GM18507 (cell line): ENCODE data around the gene BICC1.
A peak's percentile ranks its signal among the peaks of the same experiment; 100 is the strongest.

Source experiments
- DNase-seq: peaks from one replicate; pipeline ENCODE4 v3.0.0; 2011; ENCODE audit warnings: low read depth; ENCODE audit not compliant: insufficient read length; ENCODE audit errors: extremely low spot score
- FAIRE-seq: peaks from 2 replicates; lab custom pipeline; 2011; peaks lifted over from hg19 to GRCh38; lab: Jason Lieb, UNC

The BICC1 gene

GRCh38 chr10:58513188-58514110 is 777 bp downstream of the BICC1 start:
- FAIRE-seq (no peak), DNase-seq (no peak)

GRCh38 chr10:58514111-58514770 is 1.6 kb downstream of the BICC1 start:
- FAIRE-seq: no peak
- DNase-seq: no peak

DNA sequence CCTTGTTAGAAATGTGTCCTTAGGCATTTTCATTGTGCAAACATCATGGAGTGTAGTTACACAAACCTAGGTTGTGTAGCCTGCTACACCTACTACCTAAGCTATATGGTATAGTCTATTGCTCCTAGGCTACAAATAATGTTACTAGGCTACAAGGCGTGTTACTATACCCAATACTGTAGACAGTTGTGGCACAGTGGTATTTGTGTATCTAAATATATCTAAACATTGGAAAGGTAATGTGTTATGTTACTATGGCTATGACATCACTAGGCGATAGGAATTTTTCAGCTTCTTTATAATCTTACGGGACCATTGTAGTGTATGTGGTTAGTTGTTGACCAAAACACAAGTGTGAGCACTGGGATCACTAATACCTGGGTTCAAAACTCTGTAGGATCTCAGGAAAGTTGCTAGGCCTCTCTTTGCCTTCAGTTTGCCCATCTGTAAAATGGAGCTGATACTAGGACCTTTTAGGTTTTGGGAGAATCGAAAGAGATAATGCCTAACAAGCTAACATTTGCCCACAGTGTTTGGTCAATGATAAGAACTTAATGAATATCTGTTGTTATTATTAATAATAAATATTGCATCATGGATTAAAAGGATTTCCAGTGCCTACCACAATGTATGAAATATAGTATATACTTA is 2.7 kb downstream of the BICC1 start:
- no peak for FAIRE-seq

DNA sequence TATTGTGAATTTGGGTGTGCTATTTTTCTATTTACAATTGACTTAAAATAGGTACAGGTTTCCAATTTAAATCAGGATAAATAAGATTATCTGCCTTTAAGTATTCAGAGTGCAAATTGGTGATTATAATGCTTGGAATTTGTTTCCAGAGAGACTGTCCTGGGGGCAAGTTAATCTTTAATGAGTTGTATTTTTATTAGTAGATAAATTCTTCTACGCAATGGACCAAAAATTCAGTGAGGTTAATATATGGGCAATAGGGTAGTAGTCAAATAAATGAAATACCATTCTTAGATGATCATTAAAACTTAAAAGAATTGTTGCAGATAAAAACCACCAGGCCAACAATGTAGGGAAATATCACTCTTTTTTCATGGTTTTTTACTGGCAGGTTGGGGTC is 3.4 kb downstream of the BICC1 start:
- no peak for FAIRE-seq
- no peak for DNase-seq

More for the DNA sequence above, 2.7 kb downstream of the BICC1 start:
- DNase-seq: no peak

GRCh38 chr10:58516671-58517070 is 4.0 kb downstream of the BICC1 start:
- no peak for FAIRE-seq

GRCh38 chr10:58517081-58517480 is 4.4 kb downstream of the BICC1 start:
- no peak for DNase-seq
- FAIRE-seq: no peak

More at GRCh38 chr10:58516671-58517070, 4.0 kb downstream of the BICC1 start:
- DNase-seq: no peak

DNA sequence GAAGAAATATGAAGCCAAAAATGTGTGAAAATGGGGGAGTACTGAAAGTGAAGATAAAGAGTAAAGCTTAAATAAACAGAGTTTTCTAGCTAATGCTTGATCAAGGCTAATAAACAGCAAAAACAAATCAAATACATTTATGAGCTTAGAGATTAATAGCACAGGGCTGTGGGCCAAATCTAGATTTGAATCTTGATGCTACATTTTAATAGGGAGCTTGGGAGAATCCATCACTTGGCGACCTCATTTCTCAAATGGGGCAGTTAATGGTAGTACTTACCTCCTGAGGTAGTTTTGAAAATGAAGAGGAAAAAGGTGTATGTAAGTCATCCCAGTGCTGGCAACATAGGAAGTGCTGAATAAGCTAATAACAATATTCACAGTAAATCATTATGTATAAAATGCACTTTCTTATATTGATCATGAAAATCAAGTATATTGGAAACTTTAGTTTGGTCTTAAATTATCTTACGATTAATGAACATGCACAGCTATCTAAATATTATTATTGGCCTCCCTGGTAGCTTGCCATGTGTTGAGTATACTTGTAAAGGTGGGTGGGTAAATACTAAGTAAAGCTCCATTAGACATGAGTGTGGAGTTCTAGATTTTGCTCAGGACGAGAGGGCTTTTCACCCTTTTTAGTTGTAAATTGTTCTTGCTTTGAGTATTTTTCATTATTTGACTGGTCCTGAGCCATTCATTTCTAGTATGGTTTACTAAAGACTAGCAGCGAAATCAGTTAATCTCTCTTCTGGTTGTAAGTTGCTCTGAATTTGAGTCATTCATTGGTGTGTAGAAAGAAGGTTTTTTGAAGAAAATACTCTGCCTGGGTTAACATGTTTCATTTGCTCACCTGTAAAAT is 5.1 kb downstream of the BICC1 start:
- FAIRE-seq (no peak), DNase-seq (no peak)

DNA sequence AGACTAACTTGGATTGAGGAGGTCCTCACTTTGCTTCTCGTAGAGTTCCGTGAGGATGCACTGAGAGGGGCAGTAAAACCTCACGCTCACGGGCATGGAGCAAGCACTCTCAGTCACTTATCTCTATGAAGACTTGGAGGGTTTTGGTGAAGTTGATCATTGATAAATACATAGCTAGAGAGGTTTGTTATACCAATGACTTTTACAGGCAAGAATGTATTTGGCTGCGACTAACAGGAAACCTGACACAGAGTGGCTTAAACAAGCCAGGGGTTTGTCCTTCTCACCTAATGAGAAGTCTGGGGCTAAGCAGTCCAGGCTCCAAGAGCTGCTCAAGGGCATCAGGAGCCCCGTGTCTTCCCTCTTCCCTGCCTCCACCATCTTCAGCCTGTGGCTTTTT is 6.1 kb downstream of the BICC1 start:
- no peak for FAIRE-seq
- no peak for DNase-seq

- no peak for FAIRE-seq
- DNase-seq: no peak
Measured at GRCh38 chr10:58529077-58529728, 16.5 kb downstream of the BICC1 start.

DNA sequence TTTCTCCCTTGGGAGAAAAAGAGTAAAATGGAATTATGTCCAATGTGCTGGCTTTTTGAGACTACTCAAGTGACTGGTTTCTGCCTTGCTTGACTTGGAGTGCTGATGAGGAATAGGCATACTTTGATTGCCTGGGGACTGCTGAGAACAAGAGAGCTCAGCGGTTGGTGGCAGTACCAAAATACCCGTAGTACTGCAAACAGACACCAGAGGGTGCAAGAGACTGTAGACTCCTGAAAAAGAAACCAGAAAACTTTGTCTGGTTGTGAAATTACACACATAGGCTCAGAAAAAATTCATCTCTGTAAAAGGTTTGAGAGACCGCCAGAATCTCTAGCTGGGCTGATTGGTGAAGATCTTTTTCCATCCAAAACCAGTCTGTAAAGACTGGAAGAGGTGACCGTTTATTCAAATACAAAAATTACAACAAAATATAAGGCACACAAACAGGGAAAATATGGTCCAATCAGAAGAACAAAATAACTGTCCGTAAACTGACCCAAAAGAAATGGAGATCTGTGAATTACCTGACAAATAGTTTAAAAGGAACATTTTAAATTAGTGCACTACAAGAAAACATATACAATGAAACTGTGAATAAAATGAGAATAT is 18.5 kb downstream of the BICC1 start:
- no peak for DNase-seq
- FAIRE-seq: peak; percentile 73

GRCh38 chr10:58535311-58535710 is 22.6 kb downstream of the BICC1 start:
- FAIRE-seq (no peak), DNase-seq (no peak)

DNA sequence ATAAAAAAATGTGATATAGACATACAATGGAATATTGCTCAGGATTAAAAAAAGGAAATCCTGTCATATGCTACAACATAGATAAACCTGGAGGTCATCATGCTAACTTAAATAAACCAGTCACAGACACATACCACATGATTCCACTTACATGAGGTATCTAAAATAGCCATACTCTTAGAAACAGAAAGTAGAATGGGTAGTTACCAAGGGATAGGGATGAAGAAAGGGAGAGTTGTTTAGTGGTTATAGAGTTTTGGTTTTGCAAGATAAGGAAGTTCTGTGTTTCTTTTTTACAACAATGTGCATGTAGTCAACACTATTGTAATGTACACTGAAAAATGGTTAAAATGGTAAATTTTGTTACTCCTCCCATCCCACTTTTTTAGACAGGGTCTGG is 30.5 kb downstream of the BICC1 start:
- FAIRE-seq (no peak), DNase-seq (no peak)

GRCh38 chr10:58544135-58544534 is 31.5 kb downstream of the BICC1 start:
- FAIRE-seq (no peak), DNase-seq (no peak)

DNA sequence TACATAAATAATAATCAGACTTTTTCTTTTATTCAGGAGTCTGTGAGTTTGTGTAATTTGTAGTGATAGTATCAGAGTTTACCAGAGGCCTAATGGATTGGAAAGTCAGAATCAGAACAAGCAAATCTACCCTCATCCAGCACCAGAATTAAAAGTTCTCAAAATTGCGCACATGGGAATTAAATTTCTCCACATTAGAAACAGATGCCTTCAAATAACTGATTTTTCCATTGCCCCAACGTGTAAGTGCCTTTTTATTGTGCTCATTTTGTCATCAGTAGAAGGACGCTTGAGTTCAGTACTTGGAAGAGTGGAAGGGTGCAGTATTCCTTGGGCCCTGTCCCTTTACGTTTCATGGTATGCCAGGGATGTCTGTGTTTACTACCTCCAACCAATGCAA is 32.8 kb downstream of the BICC1 start:
- FAIRE-seq (no peak), DNase-seq (no peak)

- FAIRE-seq: no peak
- DNase-seq: no peak
Measured at GRCh38 chr10:58546137-58546536, 33.5 kb downstream of the BICC1 start.

- DNase-seq (no peak), FAIRE-seq (no peak)
Measured at GRCh38 chr10:58546722-58547445, 34.2 kb downstream of the BICC1 start.

GRCh38 chr10:58547963-58548362 is 35.3 kb downstream of the BICC1 start:
- no peak for FAIRE-seq
- no peak for DNase-seq

GRCh38 chr10:58554316-58554715 is 41.6 kb downstream of the BICC1 start:
- no peak for FAIRE-seq

More at GRCh38 chr10:58554316-58554715, 41.6 kb downstream of the BICC1 start:
- DNase-seq: no peak
